Mammary epithelial cell (primary cell): ENCODE results near the gene TLK1.

Source experiments
- CTCF ChIP-seq, 2 donors: IDR thresholded peaks in 1 of 2; conservative IDR thresholded peaks in 1 of 2; 2 replicates each; pipeline ENCODE4 v1.5.1; 2011 to 2012; ENCODE audit warnings: inconsistent platforms in 2 of 2, low read length in 2 of 2, mild to moderate bottlenecking in 2 of 2, control low read depth in 1 of 2, low read depth in 1 of 2; ENCODE audit not compliant: insufficient read depth in 1 of 2; ENCODE audit errors: extremely low read depth in 1 of 2
- EZH2 ChIP-seq: IDR thresholded peaks from 2 replicates; pipeline ENCODE4 v1.6.1; 2012; ENCODE audit warnings: low read length, inconsistent platforms, borderline replicate concordance

GRCh38 chr2:170986566-170987258 lies 174.0 kb downstream of the TLK1 start:
- TF ChIP-seq EZH2: no peak
- no peak for TF ChIP-seq CTCF (conservative IDR thresholded peaks at IDR 0.05 in 1 of 2, IDR thresholded peaks at IDR 0.05 in 1 of 2; ENCODE audit: extremely low read depth in 1 of 2, insufficient read depth in 1 of 2, low read depth in 1 of 2, low read length in 2 of 2)
